ENCODE measurements around the gene TLR1.
A peak's percentile ranks its signal among the peaks of the same experiment; 100 is the strongest.

TLR1 gene

GRCh38 chr4:38832624-38833528 is 28.3 kb upstream of the TLR1 start:
- TF ChIP-seq, protein P1, sequence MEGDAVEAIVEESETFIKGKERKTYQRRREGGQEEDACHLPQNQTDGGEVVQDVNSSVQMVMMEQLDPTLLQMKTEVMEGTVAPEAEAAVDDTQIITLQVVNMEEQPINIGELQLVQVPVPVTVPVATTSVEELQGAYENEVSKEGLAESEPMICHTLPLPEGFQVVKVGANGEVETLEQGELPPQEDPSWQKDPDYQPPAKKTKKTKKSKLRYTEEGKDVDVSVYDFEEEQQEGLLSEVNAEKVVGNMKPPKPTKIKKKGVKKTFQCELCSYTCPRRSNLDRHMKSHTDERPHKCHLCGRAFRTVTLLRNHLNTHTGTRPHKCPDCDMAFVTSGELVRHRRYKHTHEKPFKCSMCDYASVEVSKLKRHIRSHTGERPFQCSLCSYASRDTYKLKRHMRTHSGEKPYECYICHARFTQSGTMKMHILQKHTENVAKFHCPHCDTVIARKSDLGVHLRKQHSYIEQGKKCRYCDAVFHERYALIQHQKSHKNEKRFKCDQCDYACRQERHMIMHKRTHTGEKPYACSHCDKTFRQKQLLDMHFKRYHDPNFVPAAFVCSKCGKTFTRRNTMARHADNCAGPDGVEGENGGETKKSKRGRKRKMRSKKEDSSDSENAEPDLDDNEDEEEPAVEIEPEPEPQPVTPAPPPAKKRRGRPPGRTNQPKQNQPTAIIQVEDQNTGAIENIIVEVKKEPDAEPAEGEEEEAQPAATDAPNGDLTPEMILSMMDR (conservative IDR thresholded peaks at IDR 0.05; ENCODE audit: low read length): no peak
- no peak for DNase-seq (ENCODE audit: low read depth)

DNA sequence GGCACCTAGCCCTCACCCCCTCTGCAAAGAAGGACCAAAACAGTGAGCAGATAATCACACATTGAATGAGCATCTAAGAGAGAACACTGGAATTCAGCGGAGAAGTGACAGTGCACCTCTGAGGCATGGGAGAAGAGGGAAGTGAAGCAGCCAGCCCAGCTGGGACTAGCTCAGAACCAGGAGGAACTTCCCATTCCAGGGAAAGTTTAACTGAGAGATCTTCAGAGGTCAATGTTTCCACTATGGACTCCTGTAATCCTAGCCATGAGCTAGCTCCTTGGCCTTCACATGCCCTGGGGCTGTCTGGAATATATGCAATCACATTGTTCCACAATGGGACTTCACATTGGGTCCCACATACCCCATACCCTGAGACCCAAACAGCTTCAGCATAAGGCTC is 27.6 kb upstream of the TLR1 start:
- H3K4me3 ChIP-seq (ENCODE audit: low read length): no peak overlapping the region
- DNase-seq (ENCODE audit: low read depth): no peak
- TF ChIP-seq, protein P1 (conservative IDR thresholded peaks at IDR 0.05; ENCODE audit: low read length): no peak

More at GRCh38 chr4:38832624-38833528, 28.3 kb upstream of the TLR1 start:
- no peak overlapping the region for H3K4me3 ChIP-seq (ENCODE audit: low read length)

GRCh38 chr4:38831653-38832052 is 27.1 kb upstream of the TLR1 start:
- H3K4me3 ChIP-seq (ENCODE audit: low read length): no peak overlapping the region
- TF ChIP-seq, protein P1 (conservative IDR thresholded peaks at IDR 0.05; ENCODE audit: low read length): no peak
- DNase-seq (ENCODE audit: low read depth): peak; percentile 51

GRCh38 chr4:38829237-38829636 is 24.6 kb upstream of the TLR1 start:
- TF ChIP-seq, protein P1 (conservative IDR thresholded peaks at IDR 0.05; ENCODE audit: low read length): no peak
- no peak for DNase-seq (ENCODE audit: low read depth)
- H3K4me3 ChIP-seq (ENCODE audit: low read length): no peak overlapping the region

GRCh38 chr4:38823766-38824165 is 19.2 kb upstream of the TLR1 start:
- no peak overlapping the region for H3K4me3 ChIP-seq (ENCODE audit: low read length)
- no peak for DNase-seq (ENCODE audit: low read depth)
- TF ChIP-seq, protein P1 (conservative IDR thresholded peaks at IDR 0.05; ENCODE audit: low read length): no peak

- TF ChIP-seq, protein P1 (conservative IDR thresholded peaks at IDR 0.05; ENCODE audit: low read length): no peak
- DNase-seq (ENCODE audit: low read depth): no peak
- H3K4me3 ChIP-seq (ENCODE audit: low read length): no peak overlapping the region
Observed at GRCh38 chr4:38822748-38823303, 18.2 kb upstream of the TLR1 start.

DNA sequence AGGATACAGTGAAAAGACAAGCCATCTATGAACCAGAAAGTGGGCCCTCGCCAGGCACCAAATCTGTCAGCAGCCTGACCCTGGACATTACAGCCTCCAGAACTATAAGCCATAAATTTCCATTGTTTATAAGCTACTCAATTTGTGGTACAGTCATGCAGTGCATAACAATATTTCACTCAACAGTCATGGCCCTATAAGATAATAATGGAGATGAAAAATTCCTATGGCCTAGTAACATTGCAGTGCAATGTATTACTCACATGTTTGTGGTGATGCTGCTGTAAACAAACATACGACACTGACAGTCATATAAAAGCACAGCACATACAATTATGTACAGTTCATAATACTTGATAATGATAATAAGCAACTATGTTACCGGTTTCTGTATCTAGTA is 17.1 kb upstream of the TLR1 start:
- H3K4me3 ChIP-seq (ENCODE audit: low read length): no peak overlapping the region
- TF ChIP-seq, protein P1 (conservative IDR thresholded peaks at IDR 0.05; ENCODE audit: low read length): no peak
- no peak for DNase-seq (ENCODE audit: low read depth)

Data from AG10803 (cell line).